AG09319 (cell line): ENCODE results near the gene AGFG2.
A peak's percentile ranks its signal among the peaks of the same experiment; 100 is the strongest.
"Not testable (repeated sequence)": the region's sequence is repeated elsewhere in the genome, so short reads cannot be mapped to it uniquely, and the experiment has no call there.

Experiments
- DNase-seq: peaks from one replicate; pipeline ENCODE4 v3.0.0-alpha.2; 2010; ENCODE audit warnings: low read depth; ENCODE audit errors: extremely low read depth
- CTCF ChIP-seq: IDR thresholded peaks from 2 replicates; pipeline ENCODE4 v1.5.1; 2011; ENCODE audit warnings: low read depth, mild to moderate bottlenecking, inconsistent platforms, low read length, moderate library complexity

Gene AGFG2

GRCh38 chr7:100544967-100545359, 6.0 kb downstream of the AGFG2 start:
- DNase-seq, result no peak

GRCh38 chr7:100545360-100546128, 6.5 kb downstream of the AGFG2 start:
- peak; percentile 48 for DNase-seq
- no peak for TF ChIP-seq CTCF

More at GRCh38 chr7:100544967-100545359, 6.0 kb downstream of the AGFG2 start:
- TF ChIP-seq CTCF, result no peak

- no peak for TF ChIP-seq CTCF
- no peak for DNase-seq
Observed at GRCh38 chr7:100546129-100546925, 7.3 kb downstream of the AGFG2 start.

- TF ChIP-seq CTCF, result no peak
- no peak for DNase-seq
Observed at GRCh38 chr7:100546926-100547800, 8.2 kb downstream of the AGFG2 start.

GRCh38 chr7:100547872-100548271, 8.9 kb downstream of the AGFG2 start:
- no peak for TF ChIP-seq CTCF
- DNase-seq, result no peak

GRCh38 chr7:100548446-100548845, 9.4 kb downstream of the AGFG2 start:
- DNase-seq, result not testable (repeated sequence)

GRCh38 chr7:100552532-100552931, 13.5 kb downstream of the AGFG2 start:
- TF ChIP-seq CTCF, result no peak
- no peak for DNase-seq
